IPS-15b (cell line): ENCODE measurements around the gene ZBTB16.

Experiments
- H3K27me3 ChIP-seq: one replicate; pipeline ENCODE4 v1.6.1; 2013; ENCODE audit warnings: low read length; ENCODE audit not compliant: control insufficient read depth, insufficient read depth
- H3K36me3 ChIP-seq: one replicate; pipeline ENCODE4 v1.6.1; 2013; ENCODE audit warnings: low read length; ENCODE audit not compliant: control insufficient read depth, insufficient read depth
- H3K4me1 ChIP-seq: one replicate; pipeline ENCODE4 v1.6.1; 2013; ENCODE audit warnings: mild to moderate bottlenecking, low read length; ENCODE audit not compliant: control insufficient read depth, insufficient read depth
- H3K4me3 ChIP-seq: one replicate; pipeline ENCODE4 v1.5.1; 2013; ENCODE audit warnings: low read depth, low read length
- H3K9ac ChIP-seq: one replicate; pipeline ENCODE4 v1.6.1; 2013; ENCODE audit warnings: low read depth, mild to moderate bottlenecking, low read length
- H3K9me3 ChIP-seq: one replicate; pipeline ENCODE4 v1.6.1; 2013; ENCODE audit warnings: mild to moderate bottlenecking, low read length; ENCODE audit not compliant: control insufficient read depth, insufficient read depth

ZBTB16 gene

GRCh38 chr11:114284021-114284420 lies 224.5 kb downstream of the ZBTB16 start:
- H3K9me3 ChIP-seq = no peaks in the 10 kb centered on the region
- H3K36me3 ChIP-seq = no peaks in the 10 kb centered on the region
- H3K4me3 ChIP-seq = no peak overlapping the region
- no peaks in the 10 kb centered on the region for H3K4me1 ChIP-seq
- H3K27me3 ChIP-seq = no peaks in the 10 kb centered on the region
- no peak overlapping the region for H3K9ac ChIP-seq

GRCh38 chr11:114284914-114285313 lies 225.4 kb downstream of the ZBTB16 start:
- H3K4me3 ChIP-seq = no peak overlapping the region
- H3K4me1 ChIP-seq = no peaks in the 10 kb centered on the region
- no peaks in the 10 kb centered on the region for H3K36me3 ChIP-seq
- no peaks in the 10 kb centered on the region for H3K9me3 ChIP-seq
- no peaks in the 10 kb centered on the region for H3K27me3 ChIP-seq
- no peak overlapping the region for H3K9ac ChIP-seq

- Histone ChIP-seq H3K4me1 (no peaks in the 10 kb centered on the region), H3K27me3 (no peaks in the 10 kb centered on the region), H3K36me3 (no peaks in the 10 kb centered on the region), H3K9ac (no peak overlapping the region), H3K9me3 (no peaks in the 10 kb centered on the region), H3K4me3 (no peak overlapping the region)
These were observed 226.1 kb downstream of the ZBTB16 start for GRCh38 chr11:114285599-114285998.

- Histone ChIP-seq H3K4me1 (no peaks in the 10 kb centered on the region), H3K27me3 (no peaks in the 10 kb centered on the region), H3K36me3 (no peaks in the 10 kb centered on the region), H3K4me3 (no peak overlapping the region), H3K9ac (no peak overlapping the region), H3K9me3 (no peaks in the 10 kb centered on the region)
These were observed 226.7 kb downstream of the ZBTB16 start for GRCh38 chr11:114286229-114286628.

GRCh38 chr11:114287154-114287553 lies 227.6 kb downstream of the ZBTB16 start:
- Histone ChIP-seq H3K4me3 (no peak overlapping the region), H3K27me3 (no peaks in the 10 kb centered on the region), H3K36me3 (no peaks in the 10 kb centered on the region), H3K9ac (no peak overlapping the region), H3K4me1 (no peaks in the 10 kb centered on the region), H3K9me3 (no peaks in the 10 kb centered on the region)

- H3K27me3 ChIP-seq = no peaks in the 10 kb centered on the region
- H3K9me3 ChIP-seq = no peaks in the 10 kb centered on the region
- H3K4me3 ChIP-seq = no peak overlapping the region
- no peak overlapping the region for H3K9ac ChIP-seq
- no peaks in the 10 kb centered on the region for H3K4me1 ChIP-seq
- no peaks in the 10 kb centered on the region for H3K36me3 ChIP-seq
These were observed 228.6 kb downstream of the ZBTB16 start for GRCh38 chr11:114288136-114288535.

- H3K27me3 ChIP-seq = no peaks in the 10 kb centered on the region
- no peak overlapping the region for H3K4me3 ChIP-seq
- no peaks in the 10 kb centered on the region for H3K36me3 ChIP-seq
- H3K9ac ChIP-seq = no peak overlapping the region
- no peaks in the 10 kb centered on the region for H3K4me1 ChIP-seq
- H3K9me3 ChIP-seq = no peaks in the 10 kb centered on the region
These were observed 230.3 kb downstream of the ZBTB16 start for GRCh38 chr11:114289779-114290178.

- no peaks in the 10 kb centered on the region for H3K27me3 ChIP-seq
- H3K4me3 ChIP-seq = no peak overlapping the region
- H3K9me3 ChIP-seq = no peaks in the 10 kb centered on the region
- no peaks in the 10 kb centered on the region for H3K4me1 ChIP-seq
- no peaks in the 10 kb centered on the region for H3K36me3 ChIP-seq
- no peak overlapping the region for H3K9ac ChIP-seq
These were observed 231.2 kb downstream of the ZBTB16 start for GRCh38 chr11:114290503-114291235.

GRCh38 chr11:114291381-114291780 lies 231.9 kb downstream of the ZBTB16 start:
- H3K4me3 ChIP-seq = no peak overlapping the region
- H3K36me3 ChIP-seq = no peaks in the 10 kb centered on the region
- no peaks in the 10 kb centered on the region for H3K27me3 ChIP-seq
- no peaks in the 10 kb centered on the region for H3K4me1 ChIP-seq
- no peak overlapping the region for H3K9ac ChIP-seq
- no peaks in the 10 kb centered on the region for H3K9me3 ChIP-seq

- Histone ChIP-seq H3K9ac (no peak overlapping the region), H3K4me3 (no peak overlapping the region), H3K36me3 (no peaks in the 10 kb centered on the region), H3K9me3 (no peaks in the 10 kb centered on the region), H3K4me1 (no peaks in the 10 kb centered on the region), H3K27me3 (no peaks in the 10 kb centered on the region)
These were observed 232.6 kb downstream of the ZBTB16 start for GRCh38 chr11:114291842-114292680.

GRCh38 chr11:114293201-114293711 lies 233.7 kb downstream of the ZBTB16 start:
- Histone ChIP-seq H3K9ac (no peak overlapping the region), H3K36me3 (no peaks in the 10 kb centered on the region), H3K4me3 (no peak overlapping the region), H3K9me3 (no peaks in the 10 kb centered on the region), H3K4me1 (no peaks in the 10 kb centered on the region), H3K27me3 (no peaks in the 10 kb centered on the region)
